ENCODE measurements around the gene PDE1A.

The PDE1A gene

DNA sequence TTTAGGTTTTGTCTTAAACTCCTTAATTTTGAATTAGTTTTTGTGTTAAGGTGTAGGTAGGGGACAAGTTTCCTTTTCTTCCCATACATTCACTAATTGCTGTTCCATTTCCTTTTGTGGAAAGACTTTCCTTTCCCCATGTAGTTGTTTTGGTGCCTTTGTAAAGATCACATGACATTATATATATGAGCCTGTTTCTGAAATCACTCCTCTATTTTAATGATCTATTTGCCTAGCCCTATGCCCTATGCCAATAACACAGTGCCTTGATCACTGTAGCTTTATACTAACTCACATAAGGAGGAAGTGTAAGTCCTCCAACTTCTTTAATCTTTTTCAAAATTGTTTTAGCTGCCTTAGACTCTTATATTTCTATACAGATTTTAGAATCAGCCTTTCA, 229.3 kb downstream of the PDE1A start:
- no peak for DNase-seq (ENCODE audit: low read depth)

GRCh38 chr2:182193291-182193690, 233.5 kb downstream of the PDE1A start:
- no peak for DNase-seq (ENCODE audit: low read depth)

GRCh38 chr2:182191061-182191460, 235.8 kb downstream of the PDE1A start:
- DNase-seq (ENCODE audit: low read depth) = no peak

DNA sequence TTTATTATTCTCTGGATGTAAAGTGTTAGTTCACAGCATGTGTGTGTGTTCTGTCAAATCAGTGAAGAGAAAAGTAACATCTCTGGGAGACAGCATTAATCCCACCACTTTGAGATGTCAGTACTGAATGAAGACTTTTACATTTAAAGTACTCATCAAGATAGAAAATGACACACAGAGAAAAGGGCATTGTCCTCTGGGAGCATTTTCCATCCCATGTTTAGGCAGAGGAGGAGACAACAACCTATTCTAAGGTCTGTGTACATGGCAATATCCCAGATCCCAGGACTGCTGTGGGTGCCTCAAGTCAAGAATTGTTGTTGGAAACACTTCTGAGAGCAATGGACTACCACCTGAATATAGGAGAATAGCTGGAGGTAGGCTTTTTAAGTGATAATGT, 239.7 kb downstream of the PDE1A start:
- DNase-seq (ENCODE audit: low read depth) = no peak

GRCh38 chr2:182186132-182186735, 240.6 kb downstream of the PDE1A start:
- no peak for DNase-seq (ENCODE audit: low read depth)

GRCh38 chr2:182182436-182182835, 244.4 kb downstream of the PDE1A start:
- DNase-seq (ENCODE audit: low read depth) = no peak

DNA sequence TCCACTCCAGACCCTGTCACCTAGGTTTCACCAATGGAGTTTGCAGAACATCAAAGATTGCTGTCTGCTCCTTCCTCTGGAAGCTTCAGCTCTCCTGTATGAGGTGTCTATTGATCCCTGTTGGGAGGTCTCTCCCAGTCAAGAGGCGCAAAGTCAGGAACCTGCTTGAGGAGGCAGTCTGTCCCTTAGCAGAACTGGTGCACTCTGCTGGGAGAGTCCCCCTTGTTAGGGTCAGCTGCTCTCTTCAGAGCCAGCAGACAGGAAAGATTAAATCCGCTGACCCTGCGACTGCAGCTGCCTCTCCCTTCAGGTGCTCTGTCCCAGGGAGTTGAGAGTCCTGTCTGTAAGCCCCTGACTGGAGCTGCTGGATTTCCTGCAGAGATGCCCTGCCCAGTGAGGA, 245.5 kb downstream of the PDE1A start:
- DNase-seq (ENCODE audit: low read depth) = no peak

GRCh38 chr2:182179176-182179575, 247.7 kb downstream of the PDE1A start:
- no peak for DNase-seq (ENCODE audit: low read depth)

DNA sequence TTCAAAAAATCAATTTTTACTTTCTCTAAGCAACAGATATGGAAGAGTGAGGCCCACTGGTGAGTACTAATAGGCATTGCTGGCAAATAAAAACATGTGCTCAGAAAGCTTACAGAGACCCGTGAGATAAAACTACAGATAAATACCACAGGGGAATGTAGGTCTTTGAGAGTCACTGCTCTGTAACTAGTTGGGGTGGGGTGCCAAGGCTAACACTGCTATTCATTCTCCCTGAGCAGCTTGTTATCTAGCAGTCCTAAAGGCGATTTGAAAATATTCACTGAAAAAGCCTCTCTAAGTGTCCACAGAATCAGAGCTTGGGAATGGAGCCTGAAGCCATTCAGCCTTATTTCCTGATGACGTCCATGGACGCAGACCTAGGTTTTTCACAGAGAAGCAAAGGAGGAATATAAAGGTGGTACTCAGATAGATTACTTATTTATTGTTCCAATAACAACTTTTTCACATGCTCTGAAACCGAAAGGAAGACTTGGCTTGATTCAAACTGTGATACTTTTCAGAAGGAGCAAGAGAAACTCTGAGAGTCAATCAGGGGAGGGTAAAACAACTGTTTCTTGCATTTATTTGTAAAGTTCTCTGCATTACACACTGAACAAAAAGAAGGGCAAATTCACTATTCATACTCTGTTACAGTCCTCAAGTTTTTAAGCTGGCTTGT, 252.8 kb downstream of the PDE1A start:
- no peak for DNase-seq (ENCODE audit: low read depth)

GRCh38 chr2:182170341-182170740, 256.5 kb downstream of the PDE1A start:
- DNase-seq (ENCODE audit: low read depth) = no peak

GRCh38 chr2:182167882-182168281, 259.0 kb downstream of the PDE1A start:
- no peak for DNase-seq (ENCODE audit: low read depth)

DNA sequence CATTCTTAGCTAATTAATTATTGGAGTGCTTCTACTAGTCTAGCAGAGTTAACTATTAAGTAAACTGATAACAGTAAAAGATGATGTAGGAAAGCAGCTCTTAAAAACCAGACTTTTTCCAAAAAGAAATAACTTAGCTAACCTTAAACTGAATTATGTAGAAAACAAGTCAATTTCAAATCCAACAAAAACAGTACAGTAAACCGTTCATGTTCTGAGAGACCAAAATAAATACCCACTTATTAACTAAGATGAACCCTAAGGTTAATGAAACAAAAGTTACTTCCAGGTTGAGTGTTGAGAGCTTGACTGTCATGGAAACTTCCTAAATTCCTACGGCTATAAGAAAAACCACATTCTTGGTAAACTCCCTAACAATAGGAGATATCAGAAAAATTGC, 260.0 kb downstream of the PDE1A start:
- no peak for DNase-seq (ENCODE audit: low read depth)

DNA sequence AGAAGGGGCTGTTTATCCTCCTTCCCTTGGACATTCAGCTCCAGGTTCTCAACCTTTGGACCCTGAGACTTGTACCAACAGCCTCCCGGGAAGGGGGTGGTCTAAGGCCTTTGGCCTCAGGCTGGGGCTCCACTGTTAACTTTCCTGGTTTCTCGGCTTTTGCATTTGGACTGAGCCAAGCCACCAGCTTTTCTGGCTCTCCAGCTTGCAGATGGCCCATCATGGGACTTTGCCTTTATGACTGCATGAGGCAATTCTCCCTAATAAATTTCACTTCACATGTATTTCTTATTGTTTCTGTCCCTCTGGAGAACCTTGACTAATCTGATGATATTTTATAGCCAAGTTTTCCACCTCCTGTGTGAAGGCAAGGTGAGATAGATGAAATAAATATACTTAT, 260.4 kb downstream of the PDE1A start:
- no peak for DNase-seq (ENCODE audit: low read depth)

- DNase-seq (ENCODE audit: low read depth) = no peak
These were observed 261.6 kb downstream of the PDE1A start for GRCh38 chr2:182165202-182165601.

- no peak for DNase-seq (ENCODE audit: low read depth)
These were observed 262.1 kb downstream of the PDE1A start for GRCh38 chr2:182164686-182165085.

DNA sequence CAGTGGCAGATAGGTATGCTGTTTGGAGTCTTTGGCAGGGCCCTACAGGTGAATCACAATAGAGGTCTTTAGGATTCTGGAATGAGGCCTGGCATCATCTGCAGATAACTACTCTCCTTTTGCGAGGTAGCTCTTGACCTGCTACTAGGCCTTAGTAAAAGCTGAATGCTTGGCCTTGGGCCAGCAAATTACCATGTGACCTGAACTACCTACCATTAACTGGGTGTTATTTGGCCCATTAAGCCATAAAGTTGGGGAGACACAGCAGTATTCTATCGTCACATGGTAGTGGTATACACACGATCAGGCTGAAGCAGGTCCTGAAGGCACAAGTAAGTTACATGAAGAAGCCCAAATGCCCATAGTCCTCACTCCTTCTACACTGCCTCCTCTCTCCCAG, 263.0 kb downstream of the PDE1A start:
- DNase-seq (ENCODE audit: low read depth) = no peak

- no peak for DNase-seq (ENCODE audit: low read depth)
These were observed 278.5 kb downstream of the PDE1A start for GRCh38 chr2:182148344-182148743.

DNA sequence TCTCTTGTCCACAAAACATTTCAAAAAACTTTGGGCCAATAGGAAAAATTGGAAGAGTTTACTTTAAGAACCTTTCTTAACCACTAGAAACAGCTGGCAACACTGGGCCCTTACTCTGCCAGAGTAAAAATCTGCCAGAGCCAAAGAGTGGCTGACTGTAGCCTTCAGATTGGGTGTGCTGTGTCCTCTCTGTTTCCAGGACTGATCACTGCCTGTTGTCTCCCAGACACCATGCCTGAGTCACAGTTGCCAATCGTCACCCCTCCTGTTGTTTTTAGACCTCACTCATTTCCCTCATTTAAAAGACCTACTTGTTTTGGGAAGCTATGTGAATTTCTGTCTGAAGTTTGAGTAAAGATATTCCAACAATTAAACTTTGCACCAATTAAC, 282.1 kb downstream of the PDE1A start:
- no peak for DNase-seq (ENCODE audit: low read depth)

DNA sequence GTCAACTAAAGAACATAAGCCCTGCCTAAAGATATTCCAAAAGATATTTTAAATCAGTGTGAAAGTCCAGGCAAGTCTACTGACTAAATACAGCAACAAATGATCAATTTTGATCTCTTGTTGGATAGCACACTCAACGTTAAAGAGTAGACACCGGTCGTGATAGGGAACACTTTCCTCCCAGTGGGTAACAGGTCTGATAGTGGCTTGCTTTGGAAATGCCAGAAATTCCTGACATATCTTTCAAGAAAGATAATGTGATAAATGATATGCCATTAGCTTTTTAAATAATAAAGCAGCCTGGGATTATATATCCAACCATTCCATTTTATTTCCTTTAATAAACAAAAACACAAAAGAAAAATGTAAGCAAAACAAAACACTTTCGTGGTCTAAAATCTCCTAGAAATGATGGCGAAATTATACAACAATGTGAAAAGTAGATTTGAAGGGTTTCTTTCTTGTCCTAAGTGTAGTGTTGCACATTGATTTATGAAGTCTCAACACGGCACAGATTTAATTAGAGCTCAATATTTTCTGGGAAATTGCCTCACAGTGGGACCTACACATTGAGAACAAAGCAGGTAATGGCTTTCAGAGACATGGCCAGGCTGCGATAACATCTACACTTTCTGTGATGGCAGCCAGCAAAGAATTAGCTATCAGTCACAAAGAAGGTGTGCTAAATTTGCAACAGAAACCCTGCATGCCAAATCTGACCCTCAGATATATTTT, 282.6 kb downstream of the PDE1A start:
- DNase-seq (ENCODE audit: low read depth) = no peak

- no peak for DNase-seq (ENCODE audit: low read depth)
These were observed 284.8 kb downstream of the PDE1A start for GRCh38 chr2:182142062-182142461.

DNA sequence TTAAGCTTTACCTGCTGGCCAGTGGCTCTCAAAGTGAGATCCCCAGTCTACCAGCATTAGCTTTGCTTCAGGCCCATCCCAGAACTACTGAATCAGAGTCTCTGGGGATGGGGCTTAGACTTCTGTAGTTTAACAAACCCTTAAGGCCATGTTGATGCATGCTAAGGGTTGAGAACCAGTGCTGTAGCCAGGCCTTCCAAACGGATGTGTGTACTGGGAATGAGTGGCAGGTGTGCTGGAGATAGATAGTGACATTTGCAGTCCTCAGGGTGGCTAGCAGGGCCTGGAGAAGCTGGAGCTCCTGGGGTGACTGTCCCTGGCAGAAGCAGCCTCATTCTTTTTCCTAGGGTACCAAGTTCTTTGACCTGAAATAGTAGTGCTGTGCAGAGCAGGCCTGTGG, 292.6 kb downstream of the PDE1A start:
- no peak for DNase-seq (ENCODE audit: low read depth)

DNA sequence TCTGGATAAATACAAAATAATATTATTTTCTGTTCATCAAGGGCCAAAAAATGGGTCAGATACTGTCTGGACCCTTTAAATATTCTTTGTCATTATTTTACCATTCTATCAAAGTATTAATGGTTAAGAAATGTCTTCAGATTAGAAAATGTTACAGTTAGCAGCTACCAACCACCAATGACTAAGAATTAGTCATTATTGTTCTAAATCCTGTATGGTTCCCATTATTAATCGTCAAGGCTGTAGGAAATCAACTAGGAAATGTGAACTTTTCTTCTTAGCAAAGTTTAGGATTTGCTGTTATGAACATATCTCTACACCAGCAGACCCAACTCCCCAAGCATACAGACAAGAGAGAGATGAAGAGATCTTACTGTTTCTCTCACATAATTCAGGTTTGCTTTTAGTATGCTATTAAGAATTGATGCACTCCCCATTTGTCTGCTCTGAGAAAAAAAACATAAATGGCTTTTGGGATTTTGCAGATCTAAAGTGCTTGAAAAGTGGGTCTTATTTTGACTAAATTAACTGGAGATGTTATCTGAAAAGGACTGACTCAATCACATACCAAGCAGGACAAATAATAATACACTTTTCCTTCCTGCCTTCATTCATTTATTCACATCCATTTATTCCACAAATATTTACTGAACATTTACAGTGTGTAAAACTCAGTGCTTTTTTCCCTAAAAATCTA, 293.5 kb downstream of the PDE1A start:
- no peak for DNase-seq (ENCODE audit: low read depth)

DNA sequence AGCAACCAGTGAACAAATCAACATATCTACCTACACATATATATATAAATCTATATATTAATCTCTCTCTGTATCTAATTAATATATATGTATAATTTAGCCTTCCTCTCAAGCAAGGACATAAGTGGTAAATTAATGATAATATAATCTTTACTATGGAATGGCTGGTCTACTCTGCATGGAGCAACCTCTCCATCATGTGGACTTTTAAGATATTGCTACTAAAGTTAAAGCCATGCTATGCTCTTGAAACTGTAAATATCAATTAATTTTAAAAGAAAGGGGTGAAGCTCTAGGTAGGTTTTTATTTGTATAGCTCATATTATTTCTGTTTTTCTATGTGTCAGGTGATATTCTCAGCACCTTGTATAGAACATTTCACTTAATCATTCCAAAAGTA, 294.2 kb downstream of the PDE1A start:
- no peak for DNase-seq (ENCODE audit: low read depth)

All from stimulated activated CD8-positive, alpha-beta memory T cell treated with anti-CD3 and anti-CD28 coated beads, Interleukin-12 subunit alpha, Interleukin-12 subunit beta, amount 100 ng/mL, for 4 hours (primary cell).